Activated CD4-positive, CD25-positive, alpha-beta regulatory T cell treated with anti-CD3 and anti-CD28 coated beads, Interleukin-2, amount 50 U/mL, for 16 hours (primary cell): ENCODE results near the gene LILRB3.
"Not testable (repeated sequence)": the region's sequence is repeated elsewhere in the genome, so short reads cannot be mapped to it uniquely, and the experiment has no call there.

ENCODE experiments used
- DNase-seq: peaks from one replicate; pipeline ENCODE4 v3.0.0-alpha.2; 2020; ENCODE audit warnings: low read depth, low spot score

Gene LILRB3

DNA sequence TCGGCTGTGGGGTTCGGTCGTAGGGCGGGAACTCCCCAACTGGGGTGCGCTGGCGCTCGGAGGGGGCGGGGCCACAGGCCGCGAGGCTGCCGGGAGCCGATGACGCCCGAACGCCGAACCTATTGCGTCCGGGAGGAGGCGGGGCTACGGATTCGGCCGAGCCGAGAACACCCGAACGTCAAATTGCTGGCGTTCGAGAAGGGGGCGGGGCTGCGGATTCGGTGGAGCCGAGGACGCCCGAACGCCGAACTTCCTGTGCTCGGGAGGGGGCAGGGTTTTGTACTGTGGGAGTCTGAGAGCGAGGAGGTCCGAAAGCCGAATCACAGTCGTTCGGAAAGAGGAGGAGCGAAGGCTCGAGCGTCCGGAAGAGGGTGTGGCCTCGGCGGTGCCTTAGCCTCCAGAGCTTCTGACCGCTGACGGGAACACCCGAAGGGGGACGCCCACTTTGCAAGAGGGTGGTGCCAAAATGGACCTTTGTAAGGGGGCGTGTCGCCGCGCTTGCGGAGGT, 32.2 kb downstream of the LILRB3 start:
- DNase-seq = peak; percentile 100

DNA sequence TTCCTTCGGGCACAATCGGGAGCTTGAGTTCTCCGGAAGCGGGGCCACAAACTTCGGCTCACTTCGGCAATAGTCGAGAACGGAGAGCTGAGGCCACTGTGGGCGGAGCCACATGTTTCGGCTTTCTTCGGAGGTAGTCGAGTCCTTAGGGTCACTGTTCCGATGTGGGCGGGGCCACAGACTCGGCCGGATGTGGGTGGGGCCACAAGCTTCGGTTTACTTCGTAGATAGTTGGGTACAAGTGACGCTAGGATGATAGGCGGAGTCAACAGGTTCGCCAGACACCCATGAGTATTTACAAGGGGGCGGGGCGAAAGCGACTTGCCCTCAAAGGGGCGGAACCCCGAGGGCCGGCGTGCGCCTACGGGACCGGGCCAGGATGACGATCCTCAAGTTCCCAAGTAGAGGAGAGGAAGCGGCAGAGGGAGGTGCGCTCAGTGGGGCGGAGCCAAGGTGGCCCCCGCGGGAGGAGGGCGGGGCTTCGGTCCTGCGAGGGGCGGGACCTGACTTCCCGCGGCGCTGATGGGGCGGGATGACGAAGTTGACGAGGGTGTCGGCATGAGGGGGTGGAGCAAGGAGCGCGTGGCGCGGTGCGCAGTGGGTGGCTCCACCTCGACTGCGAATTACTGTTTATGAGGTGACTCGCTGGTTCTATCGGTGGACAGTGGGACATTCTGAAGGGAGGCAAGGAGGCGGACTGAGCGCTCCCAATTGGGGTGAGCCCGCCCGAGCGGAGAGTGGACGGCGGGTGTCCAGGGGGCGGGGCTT, 32.9 kb downstream of the LILRB3 start:
- DNase-seq = peak; percentile 100

GRCh38 chr19:54189145-54189734, 33.6 kb downstream of the LILRB3 start, which contains the start of gene MBOAT7:
MBOAT7 (minus strand) TSS chr19:54189580; CDS start chr19:54188508, 1,072 bp downstream.
- DNase-seq = no peak

DNA sequence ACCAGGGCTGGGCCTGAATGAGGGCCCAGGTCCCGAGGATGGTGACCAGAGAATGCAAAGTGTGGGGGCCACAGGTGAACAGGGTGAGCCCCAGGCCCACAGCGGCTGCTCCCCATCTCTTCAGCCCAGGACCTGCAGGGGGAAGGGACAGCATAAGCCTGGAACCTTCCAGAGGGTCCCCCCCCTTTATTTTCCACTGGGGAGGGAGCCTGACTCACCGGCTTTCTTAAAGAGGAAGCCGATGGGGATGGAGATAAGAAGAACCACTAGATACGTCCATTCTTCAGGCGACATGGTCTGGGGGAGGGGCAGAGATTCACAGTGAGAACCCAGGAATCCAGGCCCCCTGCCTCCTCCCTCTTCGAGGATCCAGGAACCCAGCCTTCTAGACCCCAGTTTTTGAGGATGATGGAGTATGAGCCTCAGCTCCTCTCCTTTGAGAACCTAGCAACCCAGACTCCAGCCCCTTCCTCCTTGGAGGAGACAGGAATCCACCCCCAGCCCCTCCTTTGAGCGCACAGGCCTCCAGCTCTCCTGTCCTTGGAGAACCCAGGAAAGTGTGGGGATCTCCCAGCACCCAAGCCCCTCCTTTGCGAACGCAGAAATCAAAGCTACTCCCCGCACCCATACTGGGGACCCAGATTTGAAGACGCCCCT, 34.5 kb downstream of the LILRB3 start:
- no peak for DNase-seq

- no peak for DNase-seq
Measured at GRCh38 chr19:54186934-54187381, 35.8 kb downstream of the LILRB3 start.

DNA sequence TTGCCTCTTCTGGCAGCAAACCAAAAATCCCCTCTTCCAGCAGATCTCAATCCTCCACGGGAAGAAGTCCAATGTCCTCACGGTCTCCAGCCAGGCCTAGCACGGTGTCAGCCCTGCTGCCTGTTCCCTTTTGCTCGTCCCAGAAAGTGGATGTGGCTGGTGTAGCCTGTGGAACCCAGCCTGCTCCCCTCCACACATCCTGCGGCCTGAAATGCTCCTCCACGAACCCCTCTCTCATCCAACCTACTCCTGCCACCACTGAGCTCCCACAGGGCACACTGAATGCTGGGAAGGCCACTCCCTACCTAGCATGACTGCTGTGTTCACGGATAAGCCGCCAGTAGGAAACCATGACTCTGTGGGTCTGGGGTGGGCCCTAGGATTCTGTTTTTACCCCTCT, 36.5 kb downstream of the LILRB3 start:
- no peak for DNase-seq

DNA sequence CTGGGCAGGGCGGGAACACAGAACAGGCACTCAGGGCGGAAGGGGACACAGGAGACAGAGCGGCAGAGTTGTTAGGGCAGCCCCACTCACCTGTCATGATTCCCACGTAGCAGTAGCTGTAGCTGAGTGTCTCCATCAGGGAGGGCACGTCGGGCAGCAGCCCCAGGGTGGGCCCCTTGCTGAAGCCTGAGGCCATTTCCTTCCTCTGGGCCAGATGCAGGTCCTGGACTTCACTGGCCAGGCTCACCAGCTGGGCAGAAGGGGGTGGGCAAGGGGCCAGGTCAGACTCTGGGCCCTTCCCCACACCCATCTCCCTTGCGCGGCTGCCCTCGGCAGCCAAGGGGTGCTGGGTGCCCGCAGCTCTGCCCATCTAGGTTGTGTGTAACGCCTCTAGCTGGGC, 39.4 kb downstream of the LILRB3 start:
- no peak for DNase-seq

DNA sequence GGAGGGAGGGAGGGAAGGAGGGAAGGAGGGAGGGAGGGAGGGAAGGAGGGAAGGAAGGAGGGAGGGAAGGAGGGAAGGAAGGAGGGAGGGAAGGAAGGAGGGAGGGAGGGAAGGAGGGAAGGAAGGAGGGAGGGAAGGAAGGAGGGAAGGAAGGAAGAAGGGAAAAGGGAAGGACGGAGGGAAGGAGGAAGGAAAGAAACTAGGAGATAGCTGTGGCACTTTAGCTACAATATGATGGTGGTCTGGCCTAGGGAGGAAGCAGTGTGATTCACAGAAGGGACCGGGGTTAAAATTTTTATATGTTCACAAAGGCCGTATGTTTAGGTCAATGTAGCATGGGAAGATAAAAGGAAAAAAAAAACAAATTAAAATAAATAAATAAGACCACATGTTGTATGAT, 40.9 kb downstream of the LILRB3 start:
- DNase-seq = not testable (repeated sequence)

DNA sequence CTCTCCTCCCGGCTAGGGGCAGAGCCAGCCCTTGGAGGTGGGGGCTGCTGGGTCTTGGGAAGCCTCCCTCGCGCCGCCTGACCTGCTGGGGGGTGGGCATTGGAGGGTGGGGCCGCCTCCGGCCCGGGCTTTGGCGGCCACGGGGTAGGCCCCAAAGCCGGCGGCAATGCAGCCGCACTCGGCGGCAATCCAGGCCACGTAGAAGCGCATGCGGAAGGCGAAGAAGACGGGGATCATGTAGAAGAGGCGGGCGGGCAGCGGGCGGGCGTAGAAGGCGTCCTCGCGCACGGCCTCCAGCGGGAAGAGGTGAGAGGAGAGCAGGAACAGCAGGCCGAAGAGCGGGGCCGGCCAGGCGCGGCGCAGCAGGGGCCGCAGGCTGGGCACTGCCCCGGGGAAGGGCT, 42.1 kb downstream of the LILRB3 start:
- DNase-seq = no peak

- DNase-seq = no peak
Measured at GRCh38 chr19:54179921-54180461, 42.8 kb downstream of the LILRB3 start.

DNA sequence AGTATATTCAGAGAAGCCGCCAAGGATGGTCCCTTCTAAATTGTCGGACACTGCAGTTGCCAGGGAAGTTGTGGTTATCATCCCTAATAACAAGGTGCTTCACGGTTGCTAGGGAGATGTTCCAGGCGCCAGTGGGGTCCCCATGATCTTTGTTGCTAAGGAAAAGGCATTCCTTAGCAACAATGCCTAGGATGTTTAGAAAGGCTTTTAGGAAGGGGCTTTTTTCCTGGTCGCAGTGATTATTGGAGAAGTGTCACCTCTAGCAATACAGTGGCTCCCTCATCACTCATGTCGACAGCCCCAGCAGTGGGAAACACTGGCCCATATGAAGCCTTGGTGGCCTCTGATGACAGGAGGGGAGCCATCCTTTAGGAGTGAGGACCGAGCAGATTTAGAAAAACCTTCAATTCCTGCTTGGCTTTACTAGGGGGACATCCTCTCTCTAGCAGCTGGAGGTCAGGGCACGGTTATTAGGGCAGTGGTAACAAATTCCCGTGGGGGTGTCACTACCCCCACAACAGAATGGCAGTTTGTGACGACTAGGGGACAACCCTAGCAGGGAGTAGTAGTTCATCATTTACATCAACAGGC, 43.5 kb downstream of the LILRB3 start:
- no peak for DNase-seq

- no peak for DNase-seq
Measured at GRCh38 chr19:54178581-54179261, 44.1 kb downstream of the LILRB3 start.

DNA sequence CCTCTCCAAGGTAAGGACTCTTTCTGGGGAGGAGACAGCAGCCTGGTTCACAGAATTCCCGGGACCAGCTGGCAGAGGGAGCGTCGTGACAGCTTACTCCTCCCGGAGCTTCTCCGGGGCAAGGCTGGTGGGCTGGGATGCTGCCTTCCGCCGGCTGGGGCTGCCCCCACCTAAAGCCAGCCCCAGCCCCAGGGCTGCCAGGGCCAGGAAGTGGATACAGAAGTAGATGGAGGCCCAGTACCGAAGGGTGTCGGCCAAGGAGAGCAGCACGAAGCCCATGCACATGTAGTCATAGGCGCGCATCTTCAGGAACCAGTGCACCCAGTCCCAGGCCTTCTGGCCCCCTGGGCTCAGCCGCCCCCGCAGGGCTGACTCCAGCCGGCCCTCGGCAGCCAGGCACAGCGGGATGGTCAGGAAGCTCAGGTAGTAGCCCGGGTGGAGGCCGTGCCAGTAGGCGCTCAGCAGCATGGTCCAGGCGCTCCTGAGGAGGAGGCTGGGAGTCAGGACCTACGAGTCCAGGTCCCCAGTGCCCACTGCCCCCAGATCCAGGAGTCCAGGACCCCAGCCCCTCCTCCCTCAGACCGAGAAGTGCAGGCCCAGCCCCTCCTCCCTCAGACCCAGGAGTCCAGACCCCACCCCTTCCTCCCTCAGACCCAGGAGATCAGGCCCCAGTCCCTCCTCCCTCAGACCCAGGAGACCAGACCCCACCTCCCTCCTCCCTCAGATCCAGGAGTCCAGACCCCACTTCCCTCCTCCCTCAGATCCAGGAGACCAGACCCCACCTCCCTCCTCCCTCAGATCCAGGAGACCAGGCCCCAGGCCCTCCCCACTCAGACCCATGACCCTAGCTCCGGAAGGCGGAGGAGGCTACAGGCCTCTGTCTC, 48.6 kb downstream of the LILRB3 start:
- no peak for DNase-seq

DNA sequence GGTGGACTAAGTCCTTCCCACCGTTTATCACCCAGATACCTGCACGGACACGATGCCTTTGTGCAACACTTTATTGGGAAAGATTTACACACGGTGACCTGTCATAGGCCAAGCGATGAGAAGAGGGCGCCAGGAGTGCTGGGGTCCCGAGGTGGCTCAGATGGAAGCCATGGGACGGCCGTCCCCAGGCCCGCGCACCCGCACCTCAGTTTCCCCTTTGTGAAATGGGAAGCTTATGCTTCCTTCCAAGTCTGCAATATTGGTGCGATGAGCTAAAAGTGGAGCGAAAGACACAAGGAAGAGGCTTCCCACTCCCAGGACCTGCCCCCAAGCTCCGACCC, 49.5 kb downstream of the LILRB3 start:
- DNase-seq = no peak

GRCh38 chr19:54172471-54173358, 50.1 kb downstream of the LILRB3 start, which contains the start of gene TMC4:
TMC4 (minus strand) TSS chr19:54173160; CDS start chr19:54173117, 43 bp downstream.
- DNase-seq = no peak

- not testable (repeated sequence) for DNase-seq
Measured at GRCh38 chr19:54171736-54172431, 50.9 kb downstream of the LILRB3 start.

DNA sequence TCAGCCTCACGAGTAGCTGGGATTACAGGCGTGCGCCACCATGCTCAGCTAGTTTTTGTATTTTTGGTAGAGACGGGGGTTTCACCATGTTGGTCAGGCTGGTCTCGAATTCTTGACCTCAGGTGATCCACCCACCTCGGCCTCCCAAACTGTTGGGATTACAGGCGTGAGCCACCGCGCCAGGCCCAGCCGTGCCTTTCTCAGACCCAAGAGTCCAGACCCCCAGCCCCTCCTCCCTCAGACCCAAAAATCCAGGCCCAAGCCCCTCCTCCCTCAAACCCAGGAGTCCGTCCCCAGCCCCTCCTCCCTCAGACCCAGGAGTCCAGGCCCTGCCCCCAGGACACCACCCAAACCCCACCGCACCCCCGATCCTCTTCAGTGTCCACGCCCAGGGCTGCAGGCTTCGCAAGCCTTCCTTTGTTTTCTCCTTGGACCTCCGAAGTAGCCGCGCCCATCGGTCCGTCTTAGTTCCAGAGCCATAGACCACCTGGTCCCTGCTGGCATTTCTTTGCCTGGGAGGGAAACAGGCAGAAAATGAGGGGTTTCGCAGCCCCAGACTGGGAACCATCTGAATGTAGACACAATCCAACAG, 53.6 kb downstream of the LILRB3 start:
- no peak for DNase-seq
